ENCODE results near the gene RYR1.

RYR1 gene

DNA sequence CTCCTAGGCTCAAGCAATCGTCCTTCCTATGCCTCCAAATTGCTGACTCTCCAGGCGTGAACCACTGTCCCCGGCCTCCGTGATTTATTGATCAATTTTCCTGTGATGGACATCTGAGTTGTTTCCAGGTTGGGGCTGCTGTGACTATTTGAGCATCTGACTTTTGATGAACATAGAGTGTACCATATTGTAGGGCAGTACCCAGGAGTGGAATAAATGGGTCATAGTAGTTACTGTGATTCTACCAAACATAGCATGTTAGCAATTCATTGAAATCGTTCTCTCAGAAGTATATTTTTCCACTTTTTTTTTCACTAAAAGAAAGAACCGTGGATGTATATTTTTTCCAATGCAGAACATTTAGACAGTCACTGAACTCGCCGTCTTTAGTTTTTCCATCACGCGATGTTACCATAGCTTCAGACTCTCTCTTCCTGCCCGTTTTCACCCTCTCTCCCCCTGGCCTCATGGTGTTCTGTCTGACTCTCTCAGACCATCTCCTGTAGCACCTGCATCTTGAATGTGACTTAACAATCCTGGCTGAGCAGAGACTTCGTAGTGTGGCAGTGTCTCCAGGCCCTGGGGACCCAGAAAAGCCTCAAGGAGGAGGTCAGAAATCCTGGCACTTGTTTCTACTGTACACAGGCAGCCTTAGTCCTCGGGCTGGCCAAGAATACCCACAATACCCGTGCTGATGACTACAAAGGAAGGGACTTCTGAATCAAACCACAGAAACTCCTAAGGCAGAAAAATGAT is 4.3 kb upstream of the RYR1 start:
- peak; percentile 67 for DNase-seq

DNA sequence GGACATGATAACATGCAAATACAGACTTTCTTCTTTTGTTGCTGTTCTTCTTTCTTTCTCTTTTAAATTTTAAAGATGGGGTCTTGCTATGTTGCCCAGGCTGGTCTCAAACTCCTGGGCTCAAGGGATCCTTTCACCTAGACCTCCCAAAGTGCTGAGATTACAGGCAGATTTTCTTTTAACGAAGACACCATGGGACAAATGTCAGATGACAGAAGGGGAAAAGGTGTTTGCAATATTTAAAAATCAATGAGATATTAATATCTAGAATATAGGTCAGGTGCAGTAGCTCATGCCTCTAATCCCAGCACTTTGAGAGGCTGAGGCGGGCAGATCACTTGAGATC is 3.7 kb upstream of the RYR1 start:
- no peak for DNase-seq

DNA sequence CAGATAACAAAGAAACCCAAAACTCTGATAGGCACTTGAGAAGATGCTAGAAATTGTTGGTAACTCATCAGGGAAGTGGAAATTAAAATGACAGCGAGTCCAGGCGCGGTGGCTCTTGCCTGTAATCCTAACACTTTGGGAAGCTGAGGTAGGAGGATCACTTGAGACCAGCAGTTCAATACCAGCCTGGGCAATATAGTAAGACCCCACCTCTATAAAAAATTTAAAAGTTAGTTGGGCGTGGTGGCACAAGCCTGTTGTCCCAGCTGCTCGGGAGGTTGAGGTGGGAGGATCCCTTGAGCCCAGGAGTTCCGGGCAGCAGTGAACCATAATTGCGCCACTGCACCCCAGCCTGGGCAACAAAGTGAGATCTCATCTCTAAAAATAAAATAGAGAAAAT is 2.6 kb upstream of the RYR1 start:
- no peak for DNase-seq

DNA sequence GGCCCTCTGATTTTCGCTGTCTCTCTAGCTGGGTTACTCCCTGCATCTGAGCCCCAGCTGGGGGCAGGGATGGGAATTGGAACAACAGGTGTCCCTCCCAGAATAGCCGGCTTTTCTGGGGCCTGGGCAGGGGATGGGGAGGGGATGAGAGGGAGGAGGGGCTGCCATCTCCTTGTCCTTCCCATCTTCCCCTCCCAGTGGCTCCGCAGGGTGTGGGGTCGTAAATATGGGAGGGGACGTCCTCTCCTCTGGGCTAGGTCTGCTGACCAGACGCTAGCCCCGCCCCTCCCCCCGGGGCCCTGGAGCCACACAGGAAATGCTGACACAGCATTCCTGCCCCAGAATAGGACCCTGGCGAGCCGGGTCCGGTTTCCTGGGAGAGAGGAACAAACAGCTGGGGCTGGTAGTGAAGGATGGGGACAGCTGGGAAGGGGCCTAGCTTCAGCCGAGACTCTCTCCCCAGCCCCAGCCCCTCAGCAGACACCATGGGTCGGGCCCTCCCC is 1.1 kb downstream of the RYR1 start:
- no peak for DNase-seq

DNA sequence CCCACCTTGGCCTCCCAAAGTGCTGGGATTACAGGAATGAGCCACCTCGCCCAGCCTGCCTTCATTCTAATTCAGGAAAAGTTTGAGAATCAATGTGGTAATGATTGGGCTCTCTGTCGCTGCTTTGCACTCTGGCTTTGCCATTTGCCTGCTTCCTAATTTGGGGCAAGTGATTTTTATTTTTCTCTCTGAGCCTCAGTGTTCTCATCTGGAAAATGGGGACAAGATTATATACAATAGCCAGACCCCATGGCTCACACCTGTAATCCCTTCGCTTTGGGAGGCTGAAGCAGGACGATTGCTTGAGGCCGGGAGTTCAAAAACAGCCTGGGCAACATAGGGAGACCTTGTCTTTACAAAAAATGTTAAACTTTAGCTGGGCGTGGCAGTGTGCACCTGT is 3.8 kb downstream of the RYR1 start:
- DNase-seq = no peak

DNA sequence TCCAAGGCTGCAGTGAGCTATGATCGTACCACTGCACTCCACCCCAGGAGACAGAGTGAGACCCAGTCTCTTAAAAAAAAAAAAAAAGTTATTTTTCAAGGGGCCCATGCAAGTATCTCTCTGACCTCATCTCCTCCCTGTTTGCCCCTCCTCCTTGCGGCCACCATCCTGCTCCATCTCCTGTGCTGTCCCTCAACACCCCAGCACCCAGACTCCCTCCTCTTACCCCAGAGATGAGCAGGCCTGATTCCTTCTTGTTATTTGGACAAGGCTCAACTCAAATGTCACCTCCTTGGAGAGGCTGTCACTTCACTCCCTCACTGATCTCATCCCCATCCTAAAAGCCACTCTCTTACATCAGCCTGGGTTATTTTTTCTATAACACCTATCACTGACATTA is 4.4 kb downstream of the RYR1 start:
- no peak for DNase-seq

DNA sequence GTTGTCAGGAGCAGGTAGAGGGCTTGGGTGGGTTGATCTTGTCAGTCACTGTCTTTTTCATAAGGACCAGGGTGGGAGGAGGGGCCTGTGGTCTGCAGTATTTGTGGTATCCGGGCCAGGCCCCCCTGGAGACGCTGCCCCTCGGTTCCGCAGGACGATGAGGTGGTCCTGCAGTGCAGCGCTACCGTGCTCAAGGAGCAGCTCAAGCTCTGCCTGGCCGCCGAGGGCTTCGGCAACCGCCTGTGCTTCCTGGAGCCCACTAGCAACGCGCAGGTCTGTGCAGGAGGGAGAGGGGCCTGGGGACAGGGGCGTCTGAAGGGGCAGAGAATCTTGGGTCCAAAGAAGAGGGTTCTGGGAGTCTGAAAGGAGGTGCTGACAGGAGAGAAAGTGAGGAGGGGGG is 7.1 kb downstream of the RYR1 start:
- DNase-seq = no peak

DNA sequence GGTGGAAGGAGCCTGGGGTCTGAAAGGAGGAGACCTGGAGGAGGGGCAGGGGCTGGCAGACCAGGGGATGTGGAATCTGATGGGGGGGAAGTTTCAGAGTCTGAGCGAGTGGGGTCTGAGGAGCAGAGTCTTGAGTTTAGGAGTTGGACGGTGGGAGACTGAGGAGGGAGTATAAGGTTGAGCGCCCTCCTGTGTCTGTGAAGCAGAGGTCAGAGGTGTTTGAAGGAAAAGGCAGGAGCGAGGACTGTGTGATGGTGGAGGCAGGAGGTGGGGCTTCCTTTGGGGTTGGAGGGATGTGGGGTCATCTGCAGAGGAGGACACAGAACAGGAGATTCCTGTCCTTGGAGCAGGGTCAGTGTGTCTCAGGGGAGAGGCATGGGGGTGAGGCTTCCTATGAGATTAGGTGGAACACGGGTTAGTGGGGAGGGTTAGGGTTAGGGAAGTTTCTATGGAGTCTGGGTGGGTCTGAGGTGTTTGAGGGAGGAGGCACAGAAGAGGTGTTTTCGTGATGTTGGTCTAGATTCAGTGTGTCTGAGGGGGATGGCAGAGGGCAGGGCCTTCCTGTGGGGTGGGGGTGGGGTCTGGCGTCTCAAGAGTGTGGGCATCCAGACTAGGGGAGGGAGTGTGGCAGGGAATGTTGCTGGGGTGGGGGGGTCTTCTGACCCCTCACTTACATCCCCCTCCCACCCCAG is 8.3 kb downstream of the RYR1 start:
- no peak for DNase-seq

DNA sequence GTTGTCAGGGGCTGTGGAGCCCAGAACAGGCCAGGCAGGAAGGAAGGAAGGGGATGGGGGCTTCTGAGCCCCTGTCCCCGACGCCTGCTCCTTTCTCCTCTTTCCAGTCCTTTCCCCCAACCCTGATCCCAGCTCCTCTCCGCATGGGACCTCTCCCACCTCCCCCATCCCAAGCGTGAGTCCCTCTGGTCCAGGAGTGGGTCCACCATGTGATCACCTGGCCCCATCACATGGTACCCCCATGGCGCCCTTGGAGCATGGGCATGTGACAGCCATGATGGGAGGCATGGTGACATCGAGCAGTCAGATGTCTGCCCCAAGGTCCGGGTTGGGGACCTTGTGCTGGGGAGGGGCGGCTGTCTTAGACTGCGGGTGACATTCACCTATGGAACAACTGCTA is 9.2 kb downstream of the RYR1 start:
- DNase-seq = no peak

DNA sequence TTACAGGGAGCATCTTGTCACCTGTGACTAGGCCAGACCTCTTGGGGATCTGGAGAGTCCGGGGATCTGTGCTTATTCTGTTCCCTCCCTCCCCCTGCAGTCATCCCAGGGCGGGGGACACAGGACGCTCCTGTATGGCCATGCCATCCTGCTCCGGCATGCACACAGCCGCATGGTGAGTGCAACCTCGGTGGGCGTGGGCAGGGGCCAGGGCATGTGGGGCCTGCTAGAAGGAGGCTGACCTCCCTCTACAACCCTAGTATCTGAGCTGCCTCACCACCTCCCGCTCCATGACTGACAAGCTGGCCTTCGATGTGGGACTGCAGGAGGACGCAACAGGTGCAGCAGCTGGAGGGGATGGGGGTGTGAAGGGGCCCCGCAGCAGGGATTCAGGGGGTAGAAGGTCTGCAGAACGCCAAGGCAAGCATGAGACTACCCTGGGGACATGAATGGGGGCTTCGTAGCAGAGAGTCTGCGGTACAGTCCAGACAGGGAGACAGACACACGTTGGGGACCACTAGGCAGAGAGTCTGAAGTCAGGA is 10.0 kb downstream of the RYR1 start:
- DNase-seq = no peak

DNA sequence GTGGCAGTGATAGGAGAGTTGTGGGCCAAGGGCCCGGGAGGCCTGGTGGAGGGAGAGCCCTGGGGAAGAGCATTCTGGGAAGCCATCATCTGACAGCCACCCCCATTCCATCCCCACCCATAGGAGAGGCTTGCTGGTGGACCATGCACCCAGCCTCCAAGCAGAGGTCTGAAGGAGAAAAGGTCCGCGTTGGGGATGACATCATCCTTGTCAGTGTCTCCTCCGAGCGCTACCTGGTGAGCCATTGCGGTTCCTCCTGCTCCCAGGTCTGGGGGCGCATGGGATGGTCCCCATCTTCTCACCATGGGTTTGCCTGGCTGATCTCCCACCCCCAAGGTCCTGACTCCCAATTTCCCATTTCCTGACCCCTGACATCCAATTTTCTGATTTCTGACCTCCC is 10.5 kb downstream of the RYR1 start:
- DNase-seq = no peak

DNA sequence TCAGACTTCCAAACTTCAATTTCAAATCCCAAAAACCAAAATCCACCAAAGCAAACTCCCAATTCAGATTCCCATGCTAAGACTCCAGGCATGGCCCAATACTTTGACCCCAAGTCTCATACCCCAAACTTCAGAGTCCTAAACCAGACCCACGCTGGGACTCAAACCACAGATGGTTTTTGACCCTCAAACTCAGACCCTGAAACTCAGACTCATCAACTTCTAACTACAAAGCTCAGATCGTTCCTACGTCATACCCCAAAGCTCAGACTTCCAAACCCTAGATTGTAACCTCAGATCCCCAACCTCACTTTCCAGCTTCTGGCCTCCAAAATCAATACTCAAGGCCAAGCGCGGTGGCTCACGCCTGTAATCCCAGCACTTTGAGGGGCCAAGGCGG is 11.9 kb downstream of the RYR1 start:
- no peak for DNase-seq

DNA sequence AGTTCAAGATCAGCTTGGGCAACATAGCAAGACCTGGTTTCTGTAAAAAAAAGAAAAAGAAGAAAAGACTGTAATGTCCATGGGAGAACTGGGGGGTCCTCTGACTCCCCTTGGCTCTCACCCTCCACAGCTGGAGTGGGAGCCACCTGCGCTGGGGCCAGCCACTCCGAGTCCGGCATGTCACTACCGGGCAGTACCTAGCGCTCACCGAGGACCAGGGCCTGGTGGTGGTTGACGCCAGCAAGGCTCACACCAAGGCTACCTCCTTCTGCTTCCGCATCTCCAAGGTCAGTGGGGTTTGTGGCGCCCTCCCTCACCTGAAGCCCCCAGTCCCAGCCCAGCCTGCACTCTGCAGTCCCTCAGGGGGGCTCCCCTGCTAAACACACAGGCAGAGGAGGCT is 14.7 kb downstream of the RYR1 start:
- no peak for DNase-seq

DNA sequence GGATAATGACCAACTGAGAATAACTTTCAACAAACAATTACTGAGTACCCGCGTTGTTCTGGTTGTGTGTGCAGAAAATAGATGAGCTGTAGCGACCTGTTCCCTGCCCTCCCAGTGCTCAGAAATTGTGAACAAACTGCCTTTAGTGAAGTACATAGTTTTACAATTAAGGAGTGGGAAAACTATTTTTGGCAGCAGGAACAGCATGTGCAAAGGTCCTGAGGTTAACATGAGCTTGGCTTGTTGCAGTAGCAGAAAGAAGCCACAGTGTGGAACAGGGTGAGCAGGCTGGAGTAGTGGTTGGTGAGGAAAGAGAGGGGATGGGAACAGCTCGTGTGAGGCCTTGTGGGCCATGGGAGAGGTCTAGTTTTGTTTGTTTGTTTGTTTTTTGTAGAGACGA is 16.0 kb downstream of the RYR1 start:
- DNase-seq = no peak

DNA sequence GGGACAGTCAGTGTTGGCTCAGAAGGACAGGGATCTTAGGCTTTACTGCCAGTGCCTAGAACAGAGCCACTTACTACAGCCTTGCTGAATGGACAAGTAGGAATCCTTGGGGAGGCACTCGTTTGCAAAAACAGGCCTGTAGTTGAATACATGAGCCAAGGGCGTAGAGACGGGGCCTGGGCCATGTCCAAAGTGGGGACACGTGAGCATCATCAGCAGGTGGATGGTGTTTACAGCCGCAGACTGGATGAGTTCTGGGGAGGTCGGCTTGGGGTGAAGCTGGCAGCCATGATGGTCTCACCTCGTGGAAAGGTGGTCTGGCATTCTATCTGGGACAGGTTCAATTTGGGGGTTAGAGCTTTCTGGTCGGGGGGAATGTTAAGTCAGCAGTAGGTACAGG is 17.5 kb downstream of the RYR1 start:
- DNase-seq = no peak

DNA sequence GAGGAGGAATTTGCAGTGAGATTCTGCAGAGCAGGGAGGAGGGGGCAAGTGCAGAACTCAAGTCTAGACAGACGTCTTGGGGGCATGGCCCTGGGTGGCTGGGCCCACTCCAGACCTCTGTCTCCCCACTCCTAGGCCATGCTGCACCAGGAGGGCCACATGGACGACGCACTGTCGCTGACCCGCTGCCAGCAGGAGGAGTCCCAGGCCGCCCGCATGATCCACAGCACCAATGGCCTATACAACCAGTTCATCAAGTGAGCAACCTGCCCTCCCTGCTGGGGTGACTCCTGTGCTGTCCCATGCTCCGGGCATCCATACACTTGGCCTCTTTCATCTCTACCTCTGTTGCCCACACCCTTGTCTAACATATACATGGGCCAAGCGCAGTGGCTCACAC is 18.1 kb downstream of the RYR1 start:
- no peak for DNase-seq

DNA sequence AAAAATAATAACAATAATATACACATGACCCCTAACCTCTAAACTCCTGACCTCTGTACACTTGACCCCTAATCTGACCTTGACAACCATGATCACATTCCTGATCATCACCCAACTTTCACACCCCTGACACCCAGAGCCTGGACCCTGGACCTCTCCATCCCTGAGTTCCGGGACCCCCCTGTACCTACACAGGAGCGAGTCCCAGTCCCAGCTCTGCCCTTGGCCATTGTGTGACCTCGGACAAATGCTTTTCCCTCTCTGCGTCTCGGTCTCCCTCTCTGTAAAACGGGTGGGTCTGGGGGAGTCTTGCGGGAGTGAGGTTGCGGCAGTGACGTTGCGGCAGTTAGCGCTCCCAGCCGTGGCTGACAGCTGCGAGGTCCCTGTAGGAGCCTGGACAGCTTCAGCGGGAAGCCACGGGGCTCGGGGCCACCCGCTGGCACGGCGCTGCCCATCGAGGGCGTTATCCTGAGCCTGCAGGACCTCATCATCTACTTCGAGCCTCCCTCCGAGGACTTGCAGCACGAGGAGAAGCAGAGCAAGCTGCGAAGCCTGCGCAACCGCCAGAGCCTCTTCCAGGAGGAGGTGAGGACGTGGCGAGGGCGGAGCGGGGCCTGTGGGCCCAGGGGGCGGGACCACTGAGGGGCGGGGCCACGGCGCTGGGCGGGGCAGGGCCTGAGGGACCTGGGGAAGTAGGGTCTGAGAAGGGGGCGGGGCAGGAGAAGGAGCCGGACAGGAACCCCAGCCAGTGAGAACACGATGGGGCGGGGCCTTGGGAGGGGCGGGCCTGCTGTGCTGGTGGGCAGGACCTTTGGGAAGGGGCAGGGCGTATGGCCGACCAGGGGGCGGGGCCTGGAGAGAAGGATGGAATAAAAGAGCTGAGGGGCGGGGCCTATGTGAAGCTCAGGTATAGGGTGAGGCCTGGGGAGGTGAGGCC is 19.2 kb downstream of the RYR1 start:
- peak; percentile 63 for DNase-seq

DNA sequence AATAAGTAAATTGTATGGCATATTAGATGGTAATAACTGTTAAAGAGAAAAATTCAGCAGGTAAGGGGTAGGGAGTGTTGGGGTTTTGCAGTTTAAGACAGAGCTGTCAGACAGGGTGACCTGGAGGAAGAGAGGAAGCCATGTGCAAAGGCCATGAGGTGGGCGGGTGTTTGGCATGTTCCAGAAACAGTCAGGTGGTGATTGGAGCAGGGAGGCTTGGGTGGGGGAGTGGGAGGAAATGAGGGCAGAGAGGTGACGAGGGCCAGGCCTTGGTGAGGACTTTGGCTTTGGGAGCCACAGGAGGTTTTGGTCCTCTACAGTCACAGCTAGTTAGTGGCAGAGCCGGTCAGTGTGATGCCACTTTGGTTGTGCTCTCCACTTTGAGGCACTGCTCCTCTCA is 20.1 kb downstream of the RYR1 start:
- DNase-seq = no peak

DNA sequence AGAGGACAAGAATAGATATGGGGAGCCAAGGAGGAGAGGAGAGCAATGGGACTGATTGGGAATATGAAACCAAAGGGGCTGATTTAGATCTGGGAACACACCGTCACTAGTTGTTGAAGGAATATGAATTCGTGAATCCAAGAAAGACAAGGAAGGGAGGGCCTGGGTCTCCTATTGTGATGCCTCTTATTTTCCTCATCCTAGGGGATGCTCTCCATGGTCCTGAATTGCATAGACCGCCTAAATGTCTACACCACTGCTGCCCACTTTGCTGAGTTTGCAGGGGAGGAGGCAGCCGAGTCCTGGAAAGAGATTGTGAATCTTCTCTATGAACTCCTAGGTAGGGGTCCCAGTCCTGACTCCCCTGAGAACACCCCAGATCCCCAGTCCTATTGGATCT is 21.5 kb downstream of the RYR1 start:
- DNase-seq = no peak

DNA sequence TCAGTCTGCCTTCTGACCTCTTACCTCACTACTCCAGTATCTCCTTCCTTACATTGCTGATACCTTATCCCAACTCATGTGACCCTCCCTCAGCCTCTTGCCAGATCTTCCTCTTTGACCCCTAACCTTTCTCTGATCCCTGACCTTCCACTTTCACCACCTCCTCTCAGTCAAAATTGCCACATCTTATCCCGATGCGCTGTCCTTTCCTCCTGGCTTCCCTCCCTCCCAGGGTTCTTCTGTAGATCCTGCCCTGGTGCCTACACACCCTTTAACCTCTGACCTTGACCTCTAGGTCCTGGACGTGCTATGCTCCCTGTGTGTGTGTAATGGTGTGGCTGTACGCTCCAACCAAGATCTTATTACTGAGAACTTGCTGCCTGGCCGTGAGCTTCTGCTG is 23.7 kb downstream of the RYR1 start:
- DNase-seq = no peak

DNA sequence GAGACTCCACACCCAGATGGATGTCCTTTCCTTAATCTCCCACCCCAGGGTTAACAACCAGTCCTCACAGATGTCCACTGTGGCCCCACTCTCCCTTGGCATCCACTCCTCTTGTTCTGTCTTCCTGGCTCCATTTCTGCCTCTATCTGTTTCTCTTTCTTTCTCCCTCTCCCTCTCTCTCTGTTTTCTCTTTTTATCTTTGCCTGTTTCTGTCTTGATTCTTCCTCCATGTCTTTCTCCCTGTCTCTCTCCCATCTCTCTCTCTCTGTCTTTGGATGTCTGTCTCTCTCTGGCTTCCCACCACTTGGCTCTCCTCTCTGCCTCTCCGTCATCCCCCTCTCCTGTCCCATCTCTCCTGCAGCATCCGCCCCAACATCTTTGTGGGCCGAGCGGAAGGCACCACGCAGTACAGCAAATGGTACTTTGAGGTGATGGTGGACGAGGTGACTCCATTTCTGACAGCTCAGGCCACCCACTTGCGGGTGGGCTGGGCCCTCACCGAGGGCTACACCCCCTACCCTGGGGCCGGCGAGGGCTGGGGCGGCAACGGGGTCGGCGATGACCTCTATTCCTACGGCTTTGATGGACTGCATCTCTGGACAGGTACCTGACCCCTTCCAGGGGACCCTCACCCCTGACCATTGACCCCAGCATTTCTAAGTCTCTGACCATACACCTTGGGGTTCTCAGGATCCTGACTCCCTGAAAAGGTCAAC is 24.4 kb downstream of the RYR1 start:
- no peak for DNase-seq

DNA sequence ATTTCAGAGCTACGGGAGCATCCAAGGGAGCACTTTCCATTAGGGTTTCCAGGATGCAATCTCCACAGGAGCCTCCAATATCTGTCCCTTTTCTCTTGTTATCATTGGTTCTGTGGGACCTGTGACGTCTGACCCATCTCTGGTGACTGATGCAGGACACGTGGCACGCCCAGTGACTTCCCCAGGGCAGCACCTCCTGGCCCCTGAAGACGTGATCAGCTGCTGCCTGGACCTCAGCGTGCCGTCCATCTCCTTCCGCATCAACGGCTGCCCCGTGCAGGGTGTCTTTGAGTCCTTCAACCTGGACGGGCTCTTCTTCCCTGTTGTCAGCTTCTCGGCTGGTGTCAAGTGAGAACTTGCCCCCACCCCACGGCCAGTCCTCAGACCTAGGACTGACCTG is 25.5 kb downstream of the RYR1 start:
- DNase-seq = no peak

DNA sequence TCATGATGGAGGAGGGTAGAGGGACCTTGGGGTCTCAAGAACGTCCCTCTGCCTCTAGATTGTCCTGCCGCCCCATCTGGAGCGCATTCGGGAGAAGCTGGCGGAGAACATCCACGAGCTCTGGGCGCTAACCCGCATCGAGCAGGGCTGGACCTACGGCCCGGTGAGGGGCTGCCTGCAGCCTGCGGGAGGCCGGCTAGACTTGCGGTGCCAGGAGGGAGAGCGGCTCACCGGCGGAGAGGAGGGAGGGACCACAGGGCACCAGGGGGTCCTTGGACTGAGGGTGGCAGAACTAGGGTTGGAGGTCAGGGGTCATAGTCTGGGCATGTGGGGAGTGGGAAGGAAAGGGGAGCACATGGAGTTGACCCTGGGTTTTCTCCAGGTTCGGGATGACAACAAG is 29.9 kb downstream of the RYR1 start:
- no peak for DNase-seq

Measured in activated CD4-positive, alpha-beta T cell treated with anti-CD3 and anti-CD28 coated beads for 48 hours (primary cell).